ENCODE results near the gene C11orf16.
"Not testable (repeated sequence)": the region's sequence is repeated elsewhere in the genome, so short reads cannot be mapped to it uniquely, and the experiment has no call there.

Gene C11orf16

DNA sequence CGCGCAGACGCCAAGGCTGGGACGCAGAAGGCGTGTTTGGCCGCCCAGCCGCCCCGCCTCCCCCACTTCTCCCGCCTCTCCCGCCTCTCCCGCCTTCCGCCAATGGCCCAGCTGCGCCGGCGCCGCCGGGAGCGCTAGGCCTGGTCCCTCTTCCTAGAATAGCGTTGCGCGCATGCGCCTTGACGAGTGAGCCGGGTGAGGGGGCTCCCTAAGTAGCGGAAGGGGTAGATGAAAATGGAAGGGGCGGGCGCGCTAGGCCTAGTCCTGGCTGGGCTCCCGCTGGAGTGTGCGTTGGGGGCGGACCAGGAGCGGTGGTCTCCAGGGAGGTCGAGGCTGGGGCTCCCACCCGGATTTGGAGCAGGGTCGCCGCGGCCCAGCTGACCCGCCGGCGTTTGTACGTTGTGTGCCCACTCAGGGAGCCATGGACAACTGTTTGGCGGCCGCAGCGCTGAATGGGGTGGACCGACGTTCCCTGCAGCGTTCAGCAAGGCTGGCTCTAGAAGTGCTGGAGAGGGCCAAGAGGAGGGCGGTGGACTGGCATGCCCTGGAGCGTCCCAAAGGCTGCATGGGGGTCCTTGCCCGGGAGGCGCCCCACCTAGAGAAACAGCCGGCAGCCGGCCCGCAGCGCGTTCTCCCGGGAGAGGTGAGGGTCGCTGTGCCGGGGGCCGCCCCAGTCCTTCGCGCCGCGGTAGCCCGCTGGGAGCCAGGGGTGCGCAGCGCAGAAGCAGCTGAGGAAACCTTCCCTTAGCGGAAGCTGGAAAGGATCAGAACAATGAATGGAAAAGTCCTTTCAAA is 21.5 kb downstream of the C11orf16 start, which contains the start of gene AKIP1:
AKIP1 (plus strand) TSS at position 161 of the 795 bp plus-strand sequence; CDS start at position 422, 261 bp downstream.
- TF ChIP-seq, protein P1, sequence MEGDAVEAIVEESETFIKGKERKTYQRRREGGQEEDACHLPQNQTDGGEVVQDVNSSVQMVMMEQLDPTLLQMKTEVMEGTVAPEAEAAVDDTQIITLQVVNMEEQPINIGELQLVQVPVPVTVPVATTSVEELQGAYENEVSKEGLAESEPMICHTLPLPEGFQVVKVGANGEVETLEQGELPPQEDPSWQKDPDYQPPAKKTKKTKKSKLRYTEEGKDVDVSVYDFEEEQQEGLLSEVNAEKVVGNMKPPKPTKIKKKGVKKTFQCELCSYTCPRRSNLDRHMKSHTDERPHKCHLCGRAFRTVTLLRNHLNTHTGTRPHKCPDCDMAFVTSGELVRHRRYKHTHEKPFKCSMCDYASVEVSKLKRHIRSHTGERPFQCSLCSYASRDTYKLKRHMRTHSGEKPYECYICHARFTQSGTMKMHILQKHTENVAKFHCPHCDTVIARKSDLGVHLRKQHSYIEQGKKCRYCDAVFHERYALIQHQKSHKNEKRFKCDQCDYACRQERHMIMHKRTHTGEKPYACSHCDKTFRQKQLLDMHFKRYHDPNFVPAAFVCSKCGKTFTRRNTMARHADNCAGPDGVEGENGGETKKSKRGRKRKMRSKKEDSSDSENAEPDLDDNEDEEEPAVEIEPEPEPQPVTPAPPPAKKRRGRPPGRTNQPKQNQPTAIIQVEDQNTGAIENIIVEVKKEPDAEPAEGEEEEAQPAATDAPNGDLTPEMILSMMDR (IDR thresholded peaks at IDR 0.05; ENCODE audit: low read depth, low read length, missing control alignments) = no peak
- H3K4me3 ChIP-seq (ENCODE audit: low read depth, low read length) = peak within 1 kb of the TSS; percentile 84
- peak; percentile 72 for DNase-seq (ENCODE audit: low read depth)

GRCh38 chr11:8910649-8911026 is 22.1 kb downstream of the C11orf16 start:
- TF ChIP-seq, protein P1 (IDR thresholded peaks at IDR 0.05; ENCODE audit: low read depth, low read length, missing control alignments) = no peak
- peak overlapping the region; percentile 84 for H3K4me3 ChIP-seq (ENCODE audit: low read depth, low read length)
- DNase-seq (ENCODE audit: low read depth) = no peak

- TF ChIP-seq, protein P1 (IDR thresholded peaks at IDR 0.05; ENCODE audit: low read depth, low read length, missing control alignments) = no peak
- no peak overlapping the region for H3K4me3 ChIP-seq (ENCODE audit: low read depth, low read length)
- DNase-seq (ENCODE audit: low read depth) = no peak
Observed at GRCh38 chr11:8908099-8908498, 24.6 kb downstream of the C11orf16 start.

GRCh38 chr11:8907116-8907515 is 25.6 kb downstream of the C11orf16 start:
- no peak for DNase-seq (ENCODE audit: low read depth)
- no peak overlapping the region for H3K4me3 ChIP-seq (ENCODE audit: low read depth, low read length)
- TF ChIP-seq, protein P1 (IDR thresholded peaks at IDR 0.05; ENCODE audit: low read depth, low read length, missing control alignments) = no peak

- no peak overlapping the region for H3K4me3 ChIP-seq (ENCODE audit: low read depth, low read length)
- no peak for DNase-seq (ENCODE audit: low read depth)
Observed at GRCh38 chr11:8905528-8906165, 27.1 kb downstream of the C11orf16 start.

GRCh38 chr11:8899119-8899753 is 33.5 kb downstream of the C11orf16 start:
- TF ChIP-seq, protein P1 (IDR thresholded peaks at IDR 0.05; ENCODE audit: low read depth, low read length, missing control alignments) = no peak
- H3K4me3 ChIP-seq (ENCODE audit: low read depth, low read length) = no peak overlapping the region
- DNase-seq (ENCODE audit: low read depth) = no peak

More at GRCh38 chr11:8905528-8906165, 27.1 kb downstream of the C11orf16 start:
- TF ChIP-seq, protein P1 (IDR thresholded peaks at IDR 0.05; ENCODE audit: low read depth, low read length, missing control alignments) = no peak

GRCh38 chr11:8891185-8891584 is 41.6 kb downstream of the C11orf16 start:
- not testable (repeated sequence) for H3K4me3 ChIP-seq (ENCODE audit: low read depth, low read length)

More at GRCh38 chr11:8891185-8891584, 41.6 kb downstream of the C11orf16 start:
- DNase-seq (ENCODE audit: low read depth) = not testable (repeated sequence)

Data from GM12864 (cell line).